HCT116 (cell line): ENCODE measurements around the gene NGF. TPM values are rescaled to one million over a fixed set of nuclear protein-coding genes. Genes with fewer than 3 reads are reported as not detected.

Source experiments
- ATAC-seq: fragments of 200-7000 bp; cut with Tn5 transposase; 2 replicates; pipeline ENCODE4 v1.9.1; 2020; ENCODE audit warnings: mild to moderate bottlenecking, moderate library complexity
- BruUV-seq: library from RNA; stranded (reverse); fragments of 400-500 nt; replicated peaks from 2 replicates; lab custom pipeline; 2021; lab: Mats Ljungman, UMichigan
- CTCF ChIA-PET: fragments of 300-600 bp; sonication (Branson Sonifier 250); formaldehyde crosslinking; loops from one replicate; lab custom pipeline; 2021; ENCODE audit warnings: antibody characterized with exemption; lab: Charles Lee
- POLR2A ChIA-PET: fragments of 300-600, 350-600 bp; sonication (Branson Sonifier 250); formaldehyde crosslinking; loops from one replicate; lab custom pipeline; 2021; ENCODE audit warnings: antibody characterized with exemption; lab: Charles Lee
- RAD21 ChIA-PET, 2 experiments: fragments of 300-600 bp; sonication (Branson Sonifier 250); formaldehyde crosslinking; loops; one replicate each; lab custom pipeline; 2023; ENCODE audit warnings: low total read pairs in 2 of 2; ENCODE audit not compliant: uncharacterized antibody in 2 of 2, unreplicated experiment in 2 of 2, low non-redundant PET in 1 of 2; lab: Charles Lee
- DNase-seq: peaks from one replicate; pipeline ENCODE4 v3.0.0-alpha.2; 2010; ENCODE audit warnings: low read depth, low spot score
- H2AFZ ChIP-seq: fragments of 200-600 bp; shearing (Covaris generic), sonication (generic); 2 replicates; pipeline ENCODE4 v1.6.1; 2017; ENCODE audit warnings: low read depth, mixed run types, mixed read lengths, antibody characterized with exemption, low read length; ENCODE audit not compliant: poor library complexity, severe bottlenecking
- H3K27ac ChIP-seq: 2 replicates; pipeline ENCODE4 v1.5.1; 2012; ENCODE audit warnings: low read depth, low read length
- H3K27me3 ChIP-seq: fragments of 200-600 bp; sonication (generic); 2 replicates; pipeline ENCODE4 v1.6.1; 2016; ENCODE audit warnings: mixed run types, low read length, mixed read lengths; ENCODE audit not compliant: insufficient read depth
- H3K36me3 ChIP-seq, 2 experiments: fragments of 200-500 bp in 1 of 2; fragments of 200-600 bp in 1 of 2; sonication (Bioruptor generic) in 1 of 2; sonication (generic) in 1 of 2; 2 replicates each; pipeline versions ENCODE4 v1.5.1 to v1.6.1; 2014 to 2016; ENCODE audit warnings: low read length in 2 of 2, inconsistent platforms in 1 of 2, mixed read lengths in 1 of 2, mixed run types in 1 of 2; ENCODE audit not compliant: insufficient read depth in 2 of 2, control insufficient read depth in 1 of 2
- H3K4me1 ChIP-seq, 2 experiments: fragments of 200-600 bp in 1 of 2; sonication (generic) in 1 of 2; 2 replicates each; pipeline versions ENCODE4 v1.5.1 to v1.6.1; 2012 to 2017; ENCODE audit warnings: low read length in 2 of 2, inconsistent platforms in 1 of 2, mild to moderate bottlenecking in 1 of 2, mixed read lengths in 1 of 2, mixed run types in 1 of 2, moderate library complexity in 1 of 2; ENCODE audit not compliant: insufficient read depth in 2 of 2, control insufficient read depth in 1 of 2
- H3K4me2 ChIP-seq: fragments of 200-600 bp; sonication (generic); 2 replicates; pipeline ENCODE4 v1.6.1; 2017; ENCODE audit warnings: mixed run types, low read length, mixed read lengths
- H3K4me3 ChIP-seq, 2 experiments: fragments of 200-600 bp in 1 of 2; sonication (generic) in 1 of 2; replicated peaks in 1 of 2; 2 replicates each; pipeline ENCODE4 v1.5.1; 2011 to 2016; ENCODE audit warnings: low read length in 2 of 2, control low read depth in 1 of 2, low read depth in 1 of 2, mild to moderate bottlenecking in 1 of 2, mixed read lengths in 1 of 2, mixed run types in 1 of 2
- H3K79me2 ChIP-seq: fragments of 200-600 bp; sonication (generic); 2 replicates; pipeline ENCODE4 v1.6.1; 2017; ENCODE audit warnings: mild to moderate bottlenecking, mixed run types, low read length, moderate library complexity, mixed read lengths; ENCODE audit not compliant: insufficient read depth
- H3K9ac ChIP-seq: fragments of 200-600 bp; sonication (generic); 2 replicates; pipeline ENCODE4 v1.6.1; 2016; ENCODE audit warnings: low read length, mixed read lengths
- H3K9me2 ChIP-seq: fragments of 200-600 bp; sonication (generic), shearing (Covaris generic); 2 replicates; pipeline ENCODE4 v1.6.1; 2017; ENCODE audit warnings: mixed run types, mild to moderate bottlenecking, moderate library complexity; ENCODE audit not compliant: insufficient read depth
- H3K9me3 ChIP-seq, 2 experiments: fragments of 200-500 bp in 1 of 2; fragments of 200-600 bp in 1 of 2; sonication (Bioruptor generic) in 1 of 2; sonication (generic) in 1 of 2; 2 replicates each; pipeline ENCODE4 v1.6.1; 2014 to 2017; ENCODE audit warnings: low read length in 2 of 2, mixed read lengths in 2 of 2, inconsistent platforms in 1 of 2, low read depth in 1 of 2, mild to moderate bottlenecking in 1 of 2, mixed run types in 1 of 2, moderate library complexity in 1 of 2; ENCODE audit not compliant: control insufficient read depth in 1 of 2, insufficient read depth in 1 of 2
- H4K20me1 ChIP-seq: fragments of 200-600 bp; sonication (generic), shearing (Covaris generic); 2 replicates; pipeline ENCODE4 v1.6.1; 2017; ENCODE audit warnings: mixed run types, mild to moderate bottlenecking, moderate library complexity; ENCODE audit not compliant: insufficient read depth
- CBX3 ChIP-seq: IDR thresholded peaks from 2 replicates; pipeline ENCODE4 v1.6.1; 2012; ENCODE audit warnings: low read depth
- CTCF ChIP-seq, 3 experiments: fragments of 200-600 bp in 1 of 3; sonication (generic) in 1 of 3; IDR thresholded peaks in 2 of 3; conservative IDR thresholded peaks in 1 of 3; 2 replicates each; pipeline ENCODE4 v1.5.1; 2012 to 2017; ENCODE audit warnings: low read depth in 2 of 3, low read length in 2 of 3, antibody characterized with exemption in 1 of 3, borderline replicate concordance in 1 of 3, control low read depth in 1 of 3, mild to moderate bottlenecking in 1 of 3, mixed read lengths in 1 of 3, mixed run types in 1 of 3, moderate library complexity in 1 of 3; ENCODE audit not compliant: insufficient read depth in 1 of 3
- EZH2phosphoT487 ChIP-seq: fragments of 200-600 bp; IDR thresholded peaks from 2 replicates; pipeline ENCODE4 v1.6.1; 2018; ENCODE audit warnings: antibody characterized with exemption, borderline replicate concordance
- FOSL1 ChIP-seq: IDR thresholded peaks from 2 replicates; pipeline ENCODE4 v1.6.1; 2012; ENCODE audit warnings: low read depth
- POLR2A ChIP-seq: IDR thresholded peaks from 2 replicates; pipeline ENCODE4 v1.7.0; 2011; ENCODE audit warnings: borderline replicate concordance; ENCODE audit not compliant: insufficient read depth, insufficient read length; ENCODE audit errors: extremely low read depth
- RAD21 ChIP-seq: IDR thresholded peaks from 2 replicates; pipeline ENCODE4 v1.6.1; 2012; ENCODE audit warnings: low read depth, mild to moderate bottlenecking
- SP1 ChIP-seq: IDR thresholded peaks from 2 replicates; pipeline ENCODE4 v1.6.1; 2012; ENCODE audit warnings: low read depth
- intact Hi-C: fragments of 100-400 bp; cut with micrococcal nuclease; formaldehyde crosslinking; loops from 2 replicates; pipeline ENCODE4 v1.10.0; 2022
- total RNA-seq: library from RNA; stranded (reverse); gene quantifications from one replicate; pipeline ENCODE4 v1.2.1, GENCODE V29; 2021; ENCODE audit not compliant: unreplicated experiment

NGF gene
- total RNA-seq, 1 experiment from 2014 or later: not detected

GRCh38 chr1:115377411-115377810, 39.4 kb upstream of the NGF start (continued):
- TF ChIP-seq FOSL1 (no peak), EZH2phosphoT487 (no peak), POLR2A (no peak), CBX3 (no peak)

- Histone ChIP-seq H3K4me2 (no peak overlapping the region), H3K27me3 (no peaks in the 10 kb centered on the region), H3K36me3 (no peaks in the 10 kb centered on the region), H3K9me2 (no peaks in the 10 kb centered on the region), H3K79me2 (no peaks in the 10 kb centered on the region), H4K20me1 (no peaks in the 10 kb centered on the region), H3K9me3 (no peaks in the 10 kb centered on the region), H3K27ac (no peak overlapping the region), H3K4me1 (no peaks in the 10 kb centered on the region), H3K4me3 (no peak overlapping the region), H3K9ac (no peak overlapping the region), H2AFZ (no peak overlapping the region)
- intact Hi-C loops: no loop called here
- RAD21 ChIA-PET: no interaction called here
- CTCF ChIA-PET: no interaction called here
- ATAC-seq: no peak
- POLR2A ChIA-PET: no interaction called here
- no peak for TF ChIP-seq CBX3
- no peak for DNase-seq
- BruUV-seq: no TSS peak
Measured at GRCh38 chr1:115374598-115374997, 36.5 kb upstream of the NGF start.

GRCh38 chr1:115373305-115373704, 35.3 kb upstream of the NGF start:
- ChIA-PET POLR2A (no interaction called here), RAD21 (no interaction called here), CTCF (no interaction called here)
- DNase-seq (no peak), ATAC-seq (no peak)
- no peaks in the 10 kb centered on the region for H4K20me1 ChIP-seq
- H2AFZ ChIP-seq: no peak overlapping the region
- TF ChIP-seq CTCF (IDR thresholded peaks at IDR 0.05 in 2 of 3, conservative IDR thresholded peaks at IDR 0.05 in 1 of 3; ENCODE audit: borderline replicate concordance in 1 of 3, insufficient read depth in 1 of 3, low read depth in 2 of 3, low read length in 2 of 3) (no peak), RAD21 (no peak), SP1 (no peak)
- H3K4me2 ChIP-seq: no peak overlapping the region
- BruUV-seq: no TSS peak
- H3K79me2 ChIP-seq: no peaks in the 10 kb centered on the region
- H3K4me3 ChIP-seq: no peak overlapping the region
- no peaks in the 10 kb centered on the region for H3K9me3 ChIP-seq
- intact Hi-C loops: no loop called here
- H3K9ac ChIP-seq: no peak overlapping the region
- no peaks in the 10 kb centered on the region for H3K4me1 ChIP-seq
- H3K9me2 ChIP-seq: no peaks in the 10 kb centered on the region
- H3K27me3 ChIP-seq: no peaks in the 10 kb centered on the region
- no peak overlapping the region for H3K27ac ChIP-seq
- H3K36me3 ChIP-seq: no peaks in the 10 kb centered on the region
